Epithelial cell of proximal tubule (primary cell): ENCODE measurements around the gene PLXNA4. TPM values are rescaled to one million over a fixed set of nuclear protein-coding genes. Genes with fewer than 3 reads are reported as not detected.

Experiments
- DNase-seq: peaks from one replicate; pipeline ENCODE4 v3.0.0-alpha.2; 2011; ENCODE audit warnings: low read depth
- H3K4me3 ChIP-seq: 2 replicates; pipeline ENCODE4 v1.5.1; 2011; ENCODE audit warnings: low read depth, mild to moderate bottlenecking, low read length
- total RNA-seq: library from RNA; depleted of rRNA; stranded (reverse); fragments of >200 nt; gene quantifications from 2 replicates; pipeline ENCODE4 v1.2.3, GENCODE V29; 2015
- TF ChIP-seq, protein P1 (sequence below): conservative IDR thresholded peaks from 2 replicates; pipeline ENCODE4 v1.5.1; 2012; ENCODE audit warnings: low read depth, mild to moderate bottlenecking, low read length

The PLXNA4 gene
- total RNA-seq, 1 donor from 2014 or later = not detected

DNA sequence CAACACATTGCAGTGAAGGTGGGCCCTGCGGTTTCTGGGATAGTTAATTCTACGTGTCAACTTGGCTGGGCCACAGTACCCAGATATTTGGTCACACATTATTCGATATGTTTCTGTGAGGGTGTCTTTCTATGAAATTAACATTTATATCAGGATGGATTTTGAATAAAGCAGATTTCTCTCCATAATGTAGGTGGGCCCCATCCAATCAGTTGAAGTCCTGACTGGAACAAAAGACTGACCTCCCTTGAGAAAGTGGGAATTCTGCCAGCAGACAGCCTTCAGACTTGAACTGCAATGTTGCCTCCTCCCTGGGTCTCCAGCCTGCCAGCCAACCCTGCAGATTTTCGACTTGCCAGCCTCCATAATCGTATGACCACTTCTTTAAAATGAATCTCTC lies 420.6 kb downstream of the PLXNA4 start:
- no peak overlapping the region for H3K4me3 ChIP-seq
- DNase-seq = no peak
- TF ChIP-seq, protein P1, sequence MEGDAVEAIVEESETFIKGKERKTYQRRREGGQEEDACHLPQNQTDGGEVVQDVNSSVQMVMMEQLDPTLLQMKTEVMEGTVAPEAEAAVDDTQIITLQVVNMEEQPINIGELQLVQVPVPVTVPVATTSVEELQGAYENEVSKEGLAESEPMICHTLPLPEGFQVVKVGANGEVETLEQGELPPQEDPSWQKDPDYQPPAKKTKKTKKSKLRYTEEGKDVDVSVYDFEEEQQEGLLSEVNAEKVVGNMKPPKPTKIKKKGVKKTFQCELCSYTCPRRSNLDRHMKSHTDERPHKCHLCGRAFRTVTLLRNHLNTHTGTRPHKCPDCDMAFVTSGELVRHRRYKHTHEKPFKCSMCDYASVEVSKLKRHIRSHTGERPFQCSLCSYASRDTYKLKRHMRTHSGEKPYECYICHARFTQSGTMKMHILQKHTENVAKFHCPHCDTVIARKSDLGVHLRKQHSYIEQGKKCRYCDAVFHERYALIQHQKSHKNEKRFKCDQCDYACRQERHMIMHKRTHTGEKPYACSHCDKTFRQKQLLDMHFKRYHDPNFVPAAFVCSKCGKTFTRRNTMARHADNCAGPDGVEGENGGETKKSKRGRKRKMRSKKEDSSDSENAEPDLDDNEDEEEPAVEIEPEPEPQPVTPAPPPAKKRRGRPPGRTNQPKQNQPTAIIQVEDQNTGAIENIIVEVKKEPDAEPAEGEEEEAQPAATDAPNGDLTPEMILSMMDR = no peak

DNA sequence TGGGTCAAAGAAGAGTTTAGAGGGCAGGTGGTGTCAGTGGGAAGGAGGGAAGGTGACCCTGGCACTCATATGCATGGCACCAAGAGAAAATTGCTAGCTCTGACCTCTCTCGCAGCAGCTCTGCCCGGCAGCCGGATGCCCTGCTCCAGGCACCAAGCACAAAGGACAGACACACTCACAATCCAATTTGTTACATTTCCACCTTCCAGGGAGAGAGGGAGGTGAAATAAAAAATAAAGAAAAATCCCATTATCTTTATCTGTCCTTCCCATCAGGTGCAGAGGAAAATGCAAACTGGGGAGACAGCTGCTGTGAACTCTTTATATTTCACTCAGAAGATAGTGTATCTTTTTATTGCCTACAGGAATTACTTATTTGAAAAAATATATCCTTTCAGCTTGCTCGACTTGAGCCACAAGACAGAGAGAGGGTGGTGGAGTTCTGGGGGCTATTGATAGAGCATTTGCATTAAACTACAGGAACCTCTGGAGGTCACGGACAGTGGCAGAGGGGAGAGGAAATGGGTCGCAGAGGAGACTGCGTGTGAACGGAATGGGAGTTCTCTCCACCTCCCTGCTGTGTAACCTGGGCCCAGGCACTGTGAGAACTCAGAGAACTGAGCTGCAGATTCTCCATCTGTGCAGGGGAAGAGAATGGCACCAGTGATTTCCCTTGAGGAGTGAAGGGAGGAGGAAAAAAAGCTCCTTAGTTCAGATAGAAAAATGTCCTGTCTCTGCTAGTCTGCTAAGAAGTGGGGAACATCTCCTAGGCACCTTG lies 421.4 kb downstream of the PLXNA4 start:
- no peak overlapping the region for H3K4me3 ChIP-seq
- TF ChIP-seq, protein P1 = no peak
- DNase-seq = no peak

DNA sequence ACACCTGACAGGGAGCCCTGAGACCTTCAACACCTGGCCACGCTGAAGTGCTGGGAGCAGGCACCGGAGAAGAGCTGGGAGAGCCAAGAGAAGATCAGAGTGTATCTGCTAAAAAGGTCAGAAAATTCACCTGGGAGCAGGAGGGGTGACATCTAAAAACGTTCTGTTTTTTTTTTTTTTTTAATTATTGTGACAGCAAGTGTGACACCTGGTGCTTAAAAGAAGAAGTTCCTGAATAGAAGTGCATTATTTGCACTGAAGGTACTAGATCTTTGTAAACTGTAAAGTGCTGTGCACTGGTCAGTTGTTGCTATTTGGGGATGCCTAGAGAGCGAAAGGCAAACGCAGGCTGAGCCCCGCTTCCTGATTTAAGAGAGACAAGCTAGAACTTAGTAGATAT lies 422.0 kb downstream of the PLXNA4 start:
- no peak for DNase-seq
- TF ChIP-seq, protein P1 = no peak
- no peak overlapping the region for H3K4me3 ChIP-seq

DNA sequence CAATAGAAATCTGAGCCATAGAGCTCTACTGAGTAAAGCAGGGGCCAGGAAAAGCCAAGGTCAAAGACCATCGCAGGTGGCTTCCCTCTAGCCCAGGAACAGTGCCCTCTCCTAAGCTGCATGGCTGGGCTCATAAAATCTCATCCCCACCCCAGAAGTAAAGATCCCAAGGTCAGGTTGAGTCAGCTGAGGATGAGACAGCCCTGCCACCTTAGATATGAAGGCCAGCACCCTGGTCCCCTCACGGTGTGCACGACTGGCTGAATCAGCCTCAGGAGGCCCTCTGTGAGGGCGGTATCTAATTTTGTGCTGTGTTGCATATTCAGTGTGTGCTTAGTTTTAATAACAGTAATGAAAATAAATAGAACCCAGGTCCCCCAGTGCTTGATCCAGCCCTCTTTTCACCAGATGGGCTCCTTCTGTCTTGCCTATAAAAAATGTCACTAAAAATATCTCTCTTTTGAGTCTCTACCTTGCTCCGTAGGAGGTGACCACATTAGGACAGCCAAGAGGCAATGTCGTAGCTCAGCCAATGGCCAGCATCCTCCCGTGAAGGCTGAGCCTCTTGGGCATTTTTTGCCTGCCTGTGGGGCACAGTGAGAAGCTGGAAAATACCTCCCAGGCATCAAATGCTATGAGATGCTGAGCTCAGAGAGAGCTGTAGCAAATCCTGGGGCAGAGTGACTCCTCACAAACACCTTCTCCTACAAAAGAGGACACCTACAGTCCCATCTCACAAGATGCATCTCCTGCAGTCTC lies 424.0 kb downstream of the PLXNA4 start:
- TF ChIP-seq, protein P1 = no peak

DNA sequence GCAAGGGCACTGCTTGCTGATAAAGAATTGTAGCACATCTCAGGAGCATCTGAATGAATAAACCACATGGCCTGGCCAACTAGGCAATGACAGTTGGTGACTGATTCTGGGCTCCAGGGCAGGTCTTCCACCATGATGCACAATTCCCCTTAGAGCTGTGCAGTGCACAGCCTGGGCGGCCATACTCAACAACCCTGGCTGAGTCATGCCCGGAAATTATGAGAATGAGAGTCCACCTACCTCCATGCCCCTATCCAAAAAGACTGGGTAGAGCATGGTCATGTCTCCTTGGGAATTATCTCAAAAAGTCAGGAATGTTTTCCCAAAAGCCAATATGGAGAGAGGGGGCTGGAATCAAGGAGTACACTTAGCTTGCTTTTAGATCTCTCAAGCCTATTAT lies 425.6 kb downstream of the PLXNA4 start:
- TF ChIP-seq, protein P1 = no peak
- no peak overlapping the region for H3K4me3 ChIP-seq
- no peak for DNase-seq

More for the DNA sequence above, 424.0 kb downstream of the PLXNA4 start:
- no peak overlapping the region for H3K4me3 ChIP-seq
- no peak for DNase-seq

DNA sequence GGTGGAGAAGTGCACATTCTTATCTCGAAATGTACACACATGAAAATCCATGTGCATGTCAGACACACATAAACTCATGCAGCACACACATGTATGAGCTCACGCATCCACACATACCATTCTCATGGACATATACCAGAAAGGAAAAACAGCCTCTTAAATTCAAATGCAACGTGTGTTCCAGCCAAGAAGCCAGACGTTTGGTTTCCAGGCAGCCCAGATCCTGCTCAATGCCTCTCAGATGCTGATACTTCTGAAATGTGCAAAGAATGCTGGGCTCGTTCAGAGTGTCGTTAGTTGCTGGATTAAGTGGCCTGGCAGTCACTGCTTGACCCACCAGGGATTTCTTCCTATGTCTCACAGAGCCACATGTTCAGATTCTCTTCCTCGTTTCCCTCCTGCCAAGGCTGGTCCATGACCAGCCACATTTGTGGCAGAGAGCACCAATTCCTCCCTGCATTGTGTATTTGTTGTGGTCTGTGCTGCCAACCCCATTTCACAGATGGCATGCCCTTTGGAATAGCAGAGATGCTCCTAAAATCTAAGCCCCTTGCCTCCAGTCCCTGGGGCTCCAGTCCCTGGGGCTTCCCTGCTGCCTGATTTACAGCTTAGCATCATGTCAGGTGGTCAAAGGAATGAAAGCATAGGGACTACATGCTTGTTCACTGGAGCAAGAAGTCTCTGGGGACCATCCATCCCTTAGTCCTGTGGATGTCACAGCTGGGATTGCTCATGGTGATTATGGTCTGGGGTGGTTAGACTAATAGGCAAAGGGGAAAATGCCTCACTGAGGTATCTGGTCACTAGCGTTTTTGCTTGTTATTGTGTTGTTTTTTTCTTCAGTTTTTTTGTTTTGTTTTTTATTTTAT lies 426.6 kb downstream of the PLXNA4 start:
- no peak for DNase-seq
- no peak overlapping the region for H3K4me3 ChIP-seq
- TF ChIP-seq, protein P1 = no peak
